Mesenchymal stem cell (in vitro differentiated cells and primary cell): Measurements from ENCODE around the gene KLHL22.
A peak's percentile ranks its signal among the peaks of the same experiment; 100 is the strongest.

ENCODE experiments used
- DNase-seq: peaks from one replicate; pipeline ENCODE4 v3.0.0-alpha.2; 2013
- H2AFZ ChIP-seq: one replicate; pipeline ENCODE4 v1.6.1; 2013; ENCODE audit warnings: low read depth, mild to moderate bottlenecking, control low read depth, inconsistent platforms, low read length, moderate library complexity
- H2AK5ac ChIP-seq: 2 replicates; pipeline ENCODE4 v1.6.1; 2013; ENCODE audit warnings: low read length, moderate library complexity, mild to moderate bottlenecking, inconsistent platforms; ENCODE audit not compliant: severe bottlenecking
- H2BK120ac ChIP-seq: one replicate; pipeline ENCODE4 v1.6.1; 2013; ENCODE audit warnings: low read depth, mild to moderate bottlenecking, inconsistent platforms, low read length, moderate library complexity
- H2BK12ac ChIP-seq, 2 experiments: one replicate each; pipeline ENCODE4 v1.6.1; 2013; ENCODE audit warnings: inconsistent platforms in 2 of 2, low read length in 2 of 2, mild to moderate bottlenecking in 2 of 2, moderate library complexity in 2 of 2, control low read depth in 1 of 2
- H2BK15ac ChIP-seq: one replicate; pipeline ENCODE4 v1.6.1; 2013; ENCODE audit warnings: mild to moderate bottlenecking, low read depth, inconsistent platforms; ENCODE audit not compliant: poor library complexity, severe bottlenecking
- H2BK5ac ChIP-seq: 2 replicates; pipeline ENCODE4 v1.6.1; 2013; ENCODE audit warnings: low read depth, mild to moderate bottlenecking, low read length, control low read depth, inconsistent platforms; ENCODE audit not compliant: poor library complexity, severe bottlenecking
- H3K14ac ChIP-seq, 2 experiments: one replicate each; pipeline ENCODE4 v1.6.1; 2013; ENCODE audit warnings: inconsistent platforms in 2 of 2, low read length in 2 of 2, control low read depth in 1 of 2, mild to moderate bottlenecking in 1 of 2, moderate library complexity in 1 of 2
- H3K18ac ChIP-seq, 2 experiments: one replicate each; pipeline ENCODE4 v1.6.1; 2013; ENCODE audit warnings: inconsistent platforms in 2 of 2, low read length in 2 of 2, control low read depth in 1 of 2, low read depth in 1 of 2, mild to moderate bottlenecking in 1 of 2
- H3K23ac ChIP-seq, 2 experiments: one replicate each; pipeline ENCODE4 v1.6.1; 2013; ENCODE audit warnings: inconsistent platforms in 2 of 2, low read length in 2 of 2, mild to moderate bottlenecking in 2 of 2, moderate library complexity in 2 of 2, control low read depth in 1 of 2
- H3K27ac ChIP-seq: 2 replicates; pipeline ENCODE4 v1.5.1; 2013; ENCODE audit warnings: mild to moderate bottlenecking, moderate library complexity, low read length, control low read depth, inconsistent platforms; ENCODE audit not compliant: poor library complexity, severe bottlenecking
- H3K27me3 ChIP-seq, 2 experiments: 2 replicates each; pipeline versions ENCODE4 v1.6.1 to v1.7.0; 2013; ENCODE audit warnings: low read length in 2 of 2, mild to moderate bottlenecking in 2 of 2, moderate library complexity in 2 of 2, control low read depth in 1 of 2, inconsistent platforms in 1 of 2; ENCODE audit not compliant: control insufficient read depth in 1 of 2, insufficient read depth in 1 of 2
- H3K36me3 ChIP-seq, 2 experiments: 2 replicates each; pipeline versions ENCODE4 v1.6.1 to v1.7.0; 2013; ENCODE audit warnings: low read length in 2 of 2, control low read depth in 1 of 2, inconsistent platforms in 1 of 2, low read depth in 1 of 2, mild to moderate bottlenecking in 1 of 2; ENCODE audit not compliant: insufficient read depth in 2 of 2, control insufficient read depth in 1 of 2
- H3K4ac ChIP-seq, 2 experiments: one replicate each; pipeline ENCODE4 v1.6.1; 2013; ENCODE audit warnings: inconsistent platforms in 2 of 2, low read length in 2 of 2, mild to moderate bottlenecking in 2 of 2, moderate library complexity in 2 of 2, control low read depth in 1 of 2, low read depth in 1 of 2
- H3K4me1 ChIP-seq: 2 replicates; pipeline ENCODE4 v1.6.1; 2013; ENCODE audit warnings: low read depth, low read length, control low read depth; ENCODE audit not compliant: control insufficient read depth, insufficient read depth
- H3K4me2 ChIP-seq: 2 replicates; pipeline ENCODE4 v1.6.1; 2013; ENCODE audit warnings: low read length, mild to moderate bottlenecking, inconsistent platforms; ENCODE audit not compliant: poor library complexity, severe bottlenecking
- H3K4me3 ChIP-seq, 2 experiments: 2 replicates each; pipeline versions ENCODE4 v1.5.1 to v1.7.0; 2013; ENCODE audit warnings: low read length in 2 of 2, mild to moderate bottlenecking in 2 of 2, control low read depth in 1 of 2, low read depth in 1 of 2; ENCODE audit not compliant: insufficient read depth in 1 of 2
- H3K79me1 ChIP-seq: replicated peaks from 2 replicates; pipeline ENCODE4 v1.6.1; 2013; ENCODE audit warnings: mild to moderate bottlenecking, control low read depth, low read length, inconsistent platforms; ENCODE audit not compliant: poor library complexity, severe bottlenecking
- H3K9ac ChIP-seq: 2 replicates; pipeline ENCODE4 v1.7.0; 2013; ENCODE audit warnings: mild to moderate bottlenecking, low read length, moderate library complexity
- H3K9me3 ChIP-seq: 2 replicates; pipeline ENCODE4 v1.7.0; 2013; ENCODE audit warnings: mild to moderate bottlenecking, low read length; ENCODE audit not compliant: control insufficient read depth
- H4K8ac ChIP-seq: one replicate; pipeline ENCODE4 v1.6.1; 2013; ENCODE audit warnings: inconsistent platforms, mild to moderate bottlenecking, low read length, moderate library complexity
- H4K91ac ChIP-seq: one replicate; pipeline ENCODE4 v1.6.1; 2013; ENCODE audit warnings: mild to moderate bottlenecking, low read length, inconsistent platforms
- WGBS: methylation state at CpG from one replicate; pipeline ENCODE4 v1.1.7; 2013; ENCODE audit warnings: mixed read lengths; 5-methylcytosine and 5-hydroxymethylcytosine counted together

The KLHL22 gene

DNA sequence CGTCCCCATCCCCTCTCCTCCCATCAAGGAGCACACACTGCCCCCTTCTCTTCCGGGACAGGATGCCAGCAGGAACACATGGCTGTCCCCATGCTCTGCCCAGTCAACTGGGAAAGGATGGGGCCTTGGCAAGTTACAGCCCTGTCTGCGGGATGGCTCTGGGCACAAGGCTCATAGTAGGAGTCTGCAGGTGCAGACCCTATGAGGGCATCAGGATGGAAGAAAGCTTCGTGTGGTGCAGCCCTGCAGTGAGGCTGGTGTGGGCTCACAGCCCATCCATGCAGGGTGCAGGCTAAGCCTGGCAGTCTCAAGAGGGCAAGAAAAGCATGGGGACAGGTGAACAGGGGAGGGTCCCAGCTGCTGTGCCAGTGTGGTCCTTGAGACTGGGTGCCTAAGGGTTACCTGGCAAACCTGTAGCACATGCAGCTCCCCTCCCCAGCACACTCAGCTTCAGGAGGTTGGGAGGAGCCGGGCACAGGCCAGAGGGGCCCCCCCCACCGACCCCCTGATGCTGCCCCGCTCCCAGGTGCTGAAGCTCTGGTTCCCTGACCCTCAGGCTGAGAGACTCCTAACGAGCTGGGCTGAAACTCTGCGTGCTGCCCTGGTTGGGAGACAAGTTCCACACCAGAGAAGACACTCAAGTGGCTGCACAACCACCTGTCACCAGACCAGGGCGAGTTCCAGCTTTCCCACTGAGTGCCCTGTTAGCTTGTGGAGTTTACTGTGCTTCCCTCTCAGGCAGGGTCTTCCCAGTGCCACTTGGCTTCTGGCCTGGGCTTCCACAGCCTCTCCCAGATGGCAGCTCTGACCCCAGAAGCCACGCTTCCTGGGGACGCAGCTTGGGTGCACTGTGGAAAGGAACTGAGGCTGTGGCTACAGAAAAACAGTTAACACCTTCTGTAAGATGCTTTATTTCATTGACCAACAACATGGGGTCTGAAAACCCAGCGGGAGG, 54.7 kb downstream of the KLHL22 start:
- no peak overlapping the region for H3K4me3 ChIP-seq
- H3K4ac ChIP-seq: no peak overlapping the region
- peaks cover 39% of the 10 kb centered on the region in 2 experiments for H3K36me3 ChIP-seq
- no peak for DNase-seq
- H3K27me3 ChIP-seq: no peaks in the 10 kb centered on the region
- no peak overlapping the region for H3K23ac ChIP-seq
- H3K9me3 ChIP-seq: no peaks in the 10 kb centered on the region
- no peak overlapping the region for H2BK5ac ChIP-seq
- peak overlapping the region; percentile 28 for H4K91ac ChIP-seq
- H3K9ac ChIP-seq: peak overlapping the region; percentile 29
- 74% methylated on average over 13 of the region's 13 CpGs for WGBS
- H3K18ac ChIP-seq: no peak overlapping the region
- H2AK5ac ChIP-seq: no peak overlapping the region
- peaks cover 11% of the 10 kb centered on the region for H3K79me1 ChIP-seq
- H3K27ac ChIP-seq: no peak overlapping the region
- H3K14ac ChIP-seq: no peak overlapping the region
- no peak overlapping the region for H2BK12ac ChIP-seq
- no peak overlapping the region for H2AFZ ChIP-seq
- H2BK15ac ChIP-seq: no peak overlapping the region
- no peak overlapping the region for H4K8ac ChIP-seq
- peaks cover 33% of the 10 kb centered on the region for H3K4me1 ChIP-seq
- H2BK120ac ChIP-seq: no peak overlapping the region
- H3K4me2 ChIP-seq: no peak overlapping the region

DNA sequence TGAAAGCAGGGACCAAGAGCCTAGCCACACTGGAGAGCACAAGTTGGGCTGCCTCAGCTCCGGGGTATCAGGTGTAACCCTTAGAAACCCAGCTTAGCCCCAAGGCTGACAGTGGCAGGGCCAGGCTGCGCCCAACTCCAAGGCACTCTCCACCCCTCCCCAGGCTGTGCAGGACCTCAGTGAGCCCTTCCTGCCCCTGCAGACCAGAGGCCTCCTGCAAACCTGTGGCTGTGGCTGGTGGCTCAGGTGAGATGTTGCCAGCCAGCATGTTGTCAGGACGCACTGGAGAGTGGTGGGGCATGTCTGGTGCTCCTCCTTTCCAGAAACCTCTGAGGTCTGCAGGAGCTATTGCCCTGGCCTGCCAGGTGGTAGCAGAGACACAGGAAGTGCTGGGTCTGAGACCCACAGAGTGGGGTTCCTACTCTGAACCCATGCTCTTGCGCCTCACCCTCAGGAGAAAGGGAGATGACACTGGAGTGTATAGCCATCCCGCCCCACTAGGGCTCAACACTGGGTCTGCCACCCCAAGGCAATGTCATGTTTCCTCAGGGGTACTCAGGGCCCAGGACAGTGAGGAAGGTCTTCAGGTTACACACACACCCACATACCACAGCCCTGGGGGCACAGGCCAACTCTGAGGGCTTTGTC, 55.5 kb downstream of the KLHL22 start:
- Histone ChIP-seq H3K14ac (no peak overlapping the region), H4K8ac (no peak overlapping the region), H2AK5ac (no peak overlapping the region), H3K4me1 (peaks cover 40% of the 10 kb centered on the region), H4K91ac (no peak overlapping the region), H3K9me3 (no peaks in the 10 kb centered on the region), H2BK12ac (no peak overlapping the region), H2AFZ (no peak overlapping the region), H3K36me3 (peaks cover 34 to 35% of the 10 kb centered on the region in 2 experiments), H3K23ac (no peak overlapping the region), H3K79me1 (peaks cover 16% of the 10 kb centered on the region), H3K4me3 (no peak overlapping the region), H2BK15ac (no peak overlapping the region), H3K27ac (no peak overlapping the region), H3K9ac (no peak overlapping the region), H3K4ac (no peak overlapping the region), H3K18ac (no peak overlapping the region), H3K4me2 (no peak overlapping the region), H3K27me3 (no peaks in the 10 kb centered on the region), H2BK5ac (no peak overlapping the region), H2BK120ac (no peak overlapping the region)
- 88% methylated on average over 5 of the region's 5 CpGs for WGBS
- DNase-seq: no peak

- H3K9ac ChIP-seq: no peak overlapping the region
- no peaks in the 10 kb centered on the region for H3K9me3 ChIP-seq
- no peak overlapping the region for H3K4me3 ChIP-seq
- H3K27ac ChIP-seq: no peak overlapping the region
- H3K4me1 ChIP-seq: peaks cover 40% of the 10 kb centered on the region
- 83% methylated on average over 4 of the region's 4 CpGs for WGBS
- no peak overlapping the region for H2AFZ ChIP-seq
- no peak for DNase-seq
- H3K18ac ChIP-seq: no peak overlapping the region
- no peak overlapping the region for H2BK12ac ChIP-seq
- H2AK5ac ChIP-seq: no peak overlapping the region
- H4K8ac ChIP-seq: no peak overlapping the region
- peaks cover 29 to 35% of the 10 kb centered on the region in 2 experiments for H3K36me3 ChIP-seq
- no peak overlapping the region for H2BK5ac ChIP-seq
- no peak overlapping the region for H3K14ac ChIP-seq
- no peak overlapping the region for H2BK120ac ChIP-seq
- H3K4me2 ChIP-seq: no peak overlapping the region
- H3K79me1 ChIP-seq: peaks cover 19% of the 10 kb centered on the region
- no peak overlapping the region for H3K23ac ChIP-seq
- H3K27me3 ChIP-seq: no peaks in the 10 kb centered on the region
- H4K91ac ChIP-seq: no peak overlapping the region
- no peak overlapping the region for H2BK15ac ChIP-seq
- H3K4ac ChIP-seq: no peak overlapping the region
Observed at GRCh38 chr22:20439556-20439927, 56.1 kb downstream of the KLHL22 start.
